Measurements from ENCODE around the gene NAV2. TPM values are rescaled to one million over a fixed set of nuclear protein-coding genes. Genes with fewer than 3 reads are reported as not detected.

NAV2 gene
- total RNA-seq, 1 experiment from 2014 or later, result 46.3 TPM

DNA sequence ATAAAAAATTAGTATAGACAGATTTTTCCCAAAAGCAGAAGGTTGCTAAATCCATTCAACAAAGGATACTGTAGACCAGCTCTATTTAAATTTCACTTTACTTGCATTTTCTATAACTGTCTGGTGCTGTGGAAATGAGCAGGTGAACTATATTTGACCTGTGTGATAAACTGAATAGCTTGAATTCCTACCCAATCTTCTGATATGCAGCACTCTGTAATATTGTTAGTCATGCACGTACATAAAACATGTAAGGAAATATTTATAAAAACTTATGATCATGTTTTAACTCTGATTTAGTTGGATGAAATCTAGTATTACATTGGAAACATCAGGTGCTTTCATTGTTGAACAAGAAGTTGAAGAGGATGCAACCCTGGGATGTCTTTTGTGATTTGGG, 234.0 kb downstream of the NAV2 start:
- Mint-ChIP-seq H3K27ac (no peak overlapping the region), H3K27me3 (ENCODE audit: low read depth) (no peaks in the 10 kb centered on the region), H3K36me3 (ENCODE audit: insufficient read depth in 1 of 3, low read depth in 3 of 3) (peaks cover 15 to 32% (median 25%) of the 10 kb centered on the region in 3 experiments), H3K9me3 (no peaks in the 10 kb centered on the region), H3K4me3 (no peak overlapping the region), H3K4me1 (peaks cover 6 to 7% of the 10 kb centered on the region in 2 experiments)
- H3K9me3 ChIP-seq (ENCODE audit: control insufficient read depth, low read depth, low read length), result no peaks in the 10 kb centered on the region
- TF ChIP-seq, protein P1, sequence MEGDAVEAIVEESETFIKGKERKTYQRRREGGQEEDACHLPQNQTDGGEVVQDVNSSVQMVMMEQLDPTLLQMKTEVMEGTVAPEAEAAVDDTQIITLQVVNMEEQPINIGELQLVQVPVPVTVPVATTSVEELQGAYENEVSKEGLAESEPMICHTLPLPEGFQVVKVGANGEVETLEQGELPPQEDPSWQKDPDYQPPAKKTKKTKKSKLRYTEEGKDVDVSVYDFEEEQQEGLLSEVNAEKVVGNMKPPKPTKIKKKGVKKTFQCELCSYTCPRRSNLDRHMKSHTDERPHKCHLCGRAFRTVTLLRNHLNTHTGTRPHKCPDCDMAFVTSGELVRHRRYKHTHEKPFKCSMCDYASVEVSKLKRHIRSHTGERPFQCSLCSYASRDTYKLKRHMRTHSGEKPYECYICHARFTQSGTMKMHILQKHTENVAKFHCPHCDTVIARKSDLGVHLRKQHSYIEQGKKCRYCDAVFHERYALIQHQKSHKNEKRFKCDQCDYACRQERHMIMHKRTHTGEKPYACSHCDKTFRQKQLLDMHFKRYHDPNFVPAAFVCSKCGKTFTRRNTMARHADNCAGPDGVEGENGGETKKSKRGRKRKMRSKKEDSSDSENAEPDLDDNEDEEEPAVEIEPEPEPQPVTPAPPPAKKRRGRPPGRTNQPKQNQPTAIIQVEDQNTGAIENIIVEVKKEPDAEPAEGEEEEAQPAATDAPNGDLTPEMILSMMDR (conservative IDR thresholded peaks at IDR 0.05), result no peak
- H2BK120ac ChIP-seq (ENCODE audit: low read depth, low read length, poor library complexity, severe bottlenecking), result no peak overlapping the region
- H3K4me2 ChIP-seq (ENCODE audit: insufficient read depth, insufficient read length, low read length), result no peak overlapping the region
- WGBS (ENCODE audit: extremely low coverage, insufficient read length, low lambda C conversion rate), result no CpG with 5 or more reads among the region's 1 CpG
- no peak overlapping the region for H2AFZ ChIP-seq (ENCODE audit: low read length)
- no peaks in the 10 kb centered on the region for H3K23me2 ChIP-seq (ENCODE audit: insufficient read length, low read depth, low read length, poor library complexity, severe bottlenecking)
- peaks cover 1% of the 10 kb centered on the region; the same call in 1 of the 2 replicates for H3K4me1 ChIP-seq (ENCODE audit: insufficient read depth, low read length)
- H4K20me1 ChIP-seq (ENCODE audit: control insufficient read depth, insufficient read depth, insufficient read length), result no peaks in the 10 kb centered on the region
- H2BK15ac ChIP-seq (ENCODE audit: low read depth, low read length), result no peak overlapping the region
- H4K8ac ChIP-seq (replicated peaks; ENCODE audit: insufficient read length, low read depth, low read length), result no peak overlapping the region
- no peak overlapping the region for H4K5ac ChIP-seq (ENCODE audit: insufficient read length, low read depth, low read length)
- H3K27me3 ChIP-seq (ENCODE audit: insufficient read depth, low read length), result no peaks in the 10 kb centered on the region
- no peak overlapping the region for H4K91ac ChIP-seq (ENCODE audit: insufficient read length, low read depth, low read length)
- H3K14ac ChIP-seq (ENCODE audit: insufficient read depth, low read length), result no peak overlapping the region
- H3K4ac ChIP-seq (ENCODE audit: low read depth, low read length), result no peak overlapping the region
- no peak overlapping the region for H3K18ac ChIP-seq (ENCODE audit: insufficient read length, low read depth, low read length)
- no peak overlapping the region for H2BK12ac ChIP-seq (ENCODE audit: insufficient read length, low read depth, low read length)
- H3K79me1 ChIP-seq (ENCODE audit: insufficient read depth, low read depth, low read length, poor library complexity, severe bottlenecking), result no peaks in the 10 kb centered on the region
- no peak overlapping the region for H3K9ac ChIP-seq (ENCODE audit: extremely low read depth, insufficient read length, low read length)
- no peak overlapping the region for H3K23ac ChIP-seq (ENCODE audit: insufficient read length, low read depth, low read length)
- no peak overlapping the region for H2BK5ac ChIP-seq (ENCODE audit: insufficient read length, low read length)
- no peak overlapping the region for H2AK5ac ChIP-seq (ENCODE audit: insufficient read length, low read length)
- no peak overlapping the region for H3K56ac ChIP-seq (ENCODE audit: insufficient read length, low read depth, low read length)
- H3K79me2 ChIP-seq (ENCODE audit: insufficient read depth, low read length), result no peaks in the 10 kb centered on the region
- DNase-seq, result no peak
- H2BK20ac ChIP-seq (ENCODE audit: low read depth, low read length, poor library complexity, severe bottlenecking), result no peak overlapping the region
- H3K27ac ChIP-seq (ENCODE audit: insufficient read length, low read depth, low read length), result no peak overlapping the region
- no peak overlapping the region for H3T11ph ChIP-seq (ENCODE audit: low read length)
